Fibroblast of mammary gland (primary cell): Measurements from ENCODE around the gene YJU2.
"Not testable (repeated sequence)": the region's sequence is repeated elsewhere in the genome, so short reads cannot be mapped to it uniquely, and the experiment has no call there.

Source experiments
- DNase-seq: peaks from one replicate; pipeline ENCODE4 v3.0.0-alpha.2; 2010; ENCODE audit warnings: low read depth
- H3K4me3 ChIP-seq: 2 replicates; pipeline ENCODE4 v1.5.1; 2011; ENCODE audit warnings: low read depth, mild to moderate bottlenecking, low read length, moderate library complexity; ENCODE audit not compliant: control insufficient read depth
- CTCF ChIP-seq: conservative IDR thresholded peaks from 2 replicates; pipeline ENCODE4 v1.5.1; 2011; ENCODE audit warnings: low read depth, low read length, inconsistent platforms; ENCODE audit not compliant: control insufficient read depth, insufficient read depth

Gene YJU2

GRCh38 chr19:4228765-4229178 lies 18.1 kb upstream of the YJU2 start:
- no peak for TF ChIP-seq CTCF
- no peak overlapping the region for H3K4me3 ChIP-seq
- DNase-seq, result no peak

GRCh38 chr19:4229179-4229931 lies 17.5 kb upstream of the YJU2 start, which contains the start of gene EBI3:
Gene EBI3, plus strand, starts transcription at chr19:4229523. Its CDS starts 28 bp downstream, at chr19:4229551.
- peak; percentile 24 for DNase-seq
- H3K4me3 ChIP-seq, result no peak within 1 kb of the TSS
- no peak for TF ChIP-seq CTCF

- not testable (repeated sequence) for H3K4me3 ChIP-seq, DNase-seq
Observed at GRCh38 chr19:4230237-4230636, 16.6 kb upstream of the YJU2 start.

- not testable (repeated sequence) for DNase-seq, H3K4me3 ChIP-seq
Observed at GRCh38 chr19:4231521-4231920, 15.4 kb upstream of the YJU2 start.

GRCh38 chr19:4232139-4232538 lies 14.7 kb upstream of the YJU2 start:
- DNase-seq, H3K4me3 ChIP-seq: not testable (repeated sequence)

- DNase-seq, result no peak
- no peak for TF ChIP-seq CTCF
- no peak overlapping the region for H3K4me3 ChIP-seq
Observed at GRCh38 chr19:4232614-4233281, 14.1 kb upstream of the YJU2 start.

- peak; percentile 25 for DNase-seq
- H3K4me3 ChIP-seq, result no peak overlapping the region
- peak; percentile 64 for TF ChIP-seq CTCF
Observed at GRCh38 chr19:4233282-4233853, 13.5 kb upstream of the YJU2 start.

GRCh38 chr19:4234142-4234861 lies 12.6 kb upstream of the YJU2 start:
- DNase-seq, result no peak
- TF ChIP-seq CTCF, result no peak
- H3K4me3 ChIP-seq, result no peak overlapping the region
